Naive B cell (primary cell): ENCODE data around the gene PPP1R9A. TPM values are rescaled to one million over a fixed set of nuclear protein-coding genes. Genes with fewer than 3 reads are reported as not detected.
A peak's percentile ranks its signal among the peaks of the same experiment; 100 is the strongest.

ENCODE experiments used
- ATAC-seq, 2 donors: fragments of 150-1000 bp; cut with Tn5 transposase; 2 replicates each; pipeline ENCODE4 v1.10.0; 2021; ENCODE audit warnings: low read depth in 2 of 2, mild to moderate bottlenecking in 2 of 2, moderate library complexity in 2 of 2
- DNase-seq: peaks from one replicate; pipeline ENCODE4 v3.0.0; 2022
- H3K27ac Mint-ChIP-seq, 6 donors: one replicate each; pipeline ENCODE4 v1.8.0; 2020 to 2022; ENCODE audit warnings: mild to moderate bottlenecking in 6 of 6, mixed read lengths in 6 of 6, moderate library complexity in 5 of 6, inconsistent platforms in 2 of 6
- H3K27me3 Mint-ChIP-seq, 3 donors: one replicate each; pipeline ENCODE4 v1.8.0; 2021 to 2022; ENCODE audit warnings: mixed read lengths in 3 of 3, mild to moderate bottlenecking in 1 of 3
- H3K36me3 Mint-ChIP-seq, 2 donors: one replicate each; pipeline ENCODE4 v1.8.0; 2020 to 2022; ENCODE audit warnings: mixed read lengths in 2 of 2, inconsistent platforms in 1 of 2, mild to moderate bottlenecking in 1 of 2
- H3K4me1 Mint-ChIP-seq, 3 donors: one replicate each; pipeline ENCODE4 v1.8.0; 2020 to 2022; ENCODE audit warnings: mixed read lengths in 3 of 3, inconsistent platforms in 1 of 3, mild to moderate bottlenecking in 1 of 3, moderate library complexity in 1 of 3
- H3K4me3 Mint-ChIP-seq, 8 donors: one replicate each; pipeline ENCODE4 v1.8.0; 2020 to 2022; ENCODE audit warnings: mild to moderate bottlenecking in 8 of 8, mixed read lengths in 8 of 8, moderate library complexity in 8 of 8, inconsistent platforms in 2 of 8
- H3K9me3 Mint-ChIP-seq, 7 donors: one replicate each; pipeline ENCODE4 v1.8.0; 2020 to 2022; ENCODE audit warnings: mixed read lengths in 7 of 7, mild to moderate bottlenecking in 5 of 7, inconsistent platforms in 2 of 7, moderate library complexity in 1 of 7
- polyA plus RNA-seq, 6 donors: library from polyadenylated mRNA; unstranded; fragments of 300-500 nt; fragmentation: Illumina TruSeq; gene quantifications; one replicate each; pipeline ENCODE4 v1.2.3, GENCODE V29; 2021; ENCODE audit warnings: low read depth in 6 of 6

Gene PPP1R9A
- polyA plus RNA-seq, 6 donors from 2014 or later, result 0.63 to 2.2 (median 1.4) TPM

- peaks cover 10 to 25% (median 10%) of the 10 kb centered on the region in 3 donors for H3K4me1 Mint-ChIP-seq
- H3K27ac Mint-ChIP-seq, result no peak overlapping the region
- H3K27me3 Mint-ChIP-seq, result peaks cover 21 to 24% (median 23%) of the 10 kb centered on the region in 3 donors
- ATAC-seq (no peak), DNase-seq (no peak)
- H3K36me3 Mint-ChIP-seq, result peaks cover 0 to 14% of the 10 kb centered on the region in 2 donors
- peaks cover 0 to 11% (median 0%) of the 10 kb centered on the region in 7 donors for H3K9me3 Mint-ChIP-seq
- H3K4me3 Mint-ChIP-seq, result no peak overlapping the region
Measured at GRCh38 chr7:95327356-95327755, 420.0 kb downstream of the PPP1R9A start.

GRCh38 chr7:95330204-95330960 lies 423.0 kb downstream of the PPP1R9A start:
- Mint-ChIP-seq H3K27ac (peak overlapping the region in 3 of 6 donors; percentile 1 to 73 (median 16)), H3K4me3 (peak overlapping the region; percentile 26 to 84 (median 62)), H3K9me3 (peaks cover 0 to 11% (median 0%) of the 10 kb centered on the region in 7 donors), H3K27me3 (peaks cover 16 to 17% (median 16%) of the 10 kb centered on the region in 3 donors), H3K4me1 (peaks cover 10 to 15% (median 10%) of the 10 kb centered on the region in 3 donors), H3K36me3 (peaks cover 0 to 14% of the 10 kb centered on the region in 2 donors)
- peak; percentile 58 to 72 for ATAC-seq
- peak; percentile 7 for DNase-seq

- peak overlapping the region in 4 of 6 donors; percentile 1 to 73 (median 14) for H3K27ac Mint-ChIP-seq
Measured at GRCh38 chr7:95330961-95331337, 423.6 kb downstream of the PPP1R9A start.

DNA sequence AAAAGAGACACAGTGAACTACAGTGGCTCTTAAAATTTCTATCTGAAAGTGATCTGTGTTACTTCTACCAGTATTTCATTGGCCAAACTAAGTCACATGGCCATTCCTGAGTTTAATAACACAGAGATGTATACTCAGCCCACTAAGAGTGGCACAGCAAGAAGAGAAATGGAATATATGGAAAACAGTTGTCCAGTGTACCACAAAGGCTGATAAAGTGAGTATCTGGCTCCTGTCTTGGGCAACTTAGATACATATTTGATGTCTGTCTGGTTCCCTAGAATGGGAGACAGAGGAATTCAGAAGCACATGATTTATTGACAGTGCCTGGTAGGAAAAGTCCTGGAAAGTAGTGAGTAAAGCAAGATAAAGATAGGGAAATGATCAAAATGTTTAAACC lies 427.1 kb downstream of the PPP1R9A start:
- Mint-ChIP-seq H3K27ac (no peak overlapping the region), H3K36me3 (no peaks in the 10 kb centered on the region), H3K4me3 (no peak overlapping the region), H3K27me3 (peaks cover 0 to 8% (median 5%) of the 10 kb centered on the region in 3 donors), H3K4me1 (peaks cover 10 to 13% (median 10%) of the 10 kb centered on the region in 3 donors), H3K9me3 (peaks cover 0 to 5% (median 0%) of the 10 kb centered on the region in 7 donors)
- ATAC-seq (no peak), DNase-seq (no peak)

More at GRCh38 chr7:95330961-95331337, 423.6 kb downstream of the PPP1R9A start:
- DNase-seq (no peak), ATAC-seq (no peak)
- Mint-ChIP-seq H3K36me3 (peaks cover 0 to 14% of the 10 kb centered on the region in 2 donors), H3K4me3 (peak overlapping the region; percentile 4 to 84 (median 62)), H3K9me3 (peaks cover 0 to 8% (median 0%) of the 10 kb centered on the region in 7 donors), H3K27me3 (peaks cover 10 to 12% (median 11%) of the 10 kb centered on the region in 3 donors), H3K4me1 (peaks cover 10 to 13% (median 10%) of the 10 kb centered on the region in 3 donors)

DNA sequence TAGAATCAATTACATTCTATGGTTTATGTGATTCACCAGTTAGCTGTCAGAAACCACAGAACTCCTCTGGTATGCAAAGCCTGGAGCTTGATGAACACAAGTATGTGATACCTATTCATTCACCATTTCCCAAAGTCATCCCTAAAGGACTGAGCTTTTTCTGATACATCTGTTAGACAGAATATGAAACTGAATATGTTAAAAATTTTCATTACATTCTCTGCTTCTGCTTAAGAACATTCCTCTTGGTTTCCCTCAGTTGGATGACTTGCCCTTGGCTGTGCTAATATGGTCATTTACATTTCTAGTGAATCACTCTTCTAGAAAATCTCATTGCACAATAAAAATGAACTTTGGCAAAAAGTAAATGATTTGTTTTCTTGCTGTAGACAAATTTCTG lies 427.7 kb downstream of the PPP1R9A start:
- Mint-ChIP-seq H3K36me3 (no peaks in the 10 kb centered on the region), H3K27ac (no peak overlapping the region), H3K27me3 (peaks cover 0 to 8% (median 6%) of the 10 kb centered on the region in 3 donors), H3K4me3 (no peak overlapping the region), H3K4me1 (peaks cover 7 to 10% (median 8%) of the 10 kb centered on the region in 3 donors), H3K9me3 (peaks cover 0 to 5% (median 0%) of the 10 kb centered on the region in 7 donors)
- DNase-seq, result no peak
- ATAC-seq, result no peak

DNA sequence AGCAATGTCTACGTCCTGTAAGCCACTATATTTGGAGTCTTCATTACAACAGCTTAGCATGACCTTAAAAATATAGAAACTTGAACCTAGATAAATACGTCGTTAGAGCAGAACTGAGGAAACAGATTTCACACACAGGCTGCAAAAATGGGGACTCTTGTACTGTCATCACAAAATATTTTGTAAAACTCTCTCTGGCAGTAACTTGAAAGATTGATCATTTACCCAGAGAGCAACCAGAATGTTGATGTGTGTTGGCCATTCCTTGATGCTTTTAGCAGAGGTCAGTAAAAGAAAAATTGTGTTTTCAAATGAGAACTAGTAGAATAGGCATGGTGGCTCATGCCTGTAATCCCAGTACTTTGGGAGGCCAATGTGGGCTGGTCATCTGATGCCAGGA lies 431.4 kb downstream of the PPP1R9A start:
- H3K4me3 Mint-ChIP-seq, result no peak overlapping the region
- H3K4me1 Mint-ChIP-seq, result no peaks in the 10 kb centered on the region
- H3K27me3 Mint-ChIP-seq, result peaks cover 0 to 31% (median 18%) of the 10 kb centered on the region in 3 donors
- peaks cover 0 to 5% (median 0%) of the 10 kb centered on the region in 7 donors for H3K9me3 Mint-ChIP-seq
- DNase-seq, result no peak
- H3K27ac Mint-ChIP-seq, result no peak overlapping the region
- H3K36me3 Mint-ChIP-seq, result no peaks in the 10 kb centered on the region
- ATAC-seq, result no peak

GRCh38 chr7:95340491-95340890 lies 433.1 kb downstream of the PPP1R9A start:
- no peak overlapping the region for H3K4me3 Mint-ChIP-seq
- ATAC-seq (no peak), DNase-seq (no peak)
- no peaks in the 10 kb centered on the region for H3K4me1 Mint-ChIP-seq
- no peaks in the 10 kb centered on the region for H3K36me3 Mint-ChIP-seq
- peaks cover 0 to 5% (median 0%) of the 10 kb centered on the region in 7 donors for H3K9me3 Mint-ChIP-seq
- H3K27me3 Mint-ChIP-seq, result peaks cover 3 to 34% (median 19%) of the 10 kb centered on the region in 3 donors
- no peak overlapping the region for H3K27ac Mint-ChIP-seq

GRCh38 chr7:95342029-95342428 lies 434.6 kb downstream of the PPP1R9A start:
- H3K36me3 Mint-ChIP-seq, result no peaks in the 10 kb centered on the region
- DNase-seq (no peak), ATAC-seq (no peak)
- no peaks in the 10 kb centered on the region for H3K4me1 Mint-ChIP-seq
- H3K4me3 Mint-ChIP-seq, result no peak overlapping the region
- H3K27ac Mint-ChIP-seq, result no peak overlapping the region
- peaks cover 0 to 5% (median 0%) of the 10 kb centered on the region in 7 donors for H3K9me3 Mint-ChIP-seq
- peaks cover 3 to 34% (median 19%) of the 10 kb centered on the region in 3 donors for H3K27me3 Mint-ChIP-seq

DNA sequence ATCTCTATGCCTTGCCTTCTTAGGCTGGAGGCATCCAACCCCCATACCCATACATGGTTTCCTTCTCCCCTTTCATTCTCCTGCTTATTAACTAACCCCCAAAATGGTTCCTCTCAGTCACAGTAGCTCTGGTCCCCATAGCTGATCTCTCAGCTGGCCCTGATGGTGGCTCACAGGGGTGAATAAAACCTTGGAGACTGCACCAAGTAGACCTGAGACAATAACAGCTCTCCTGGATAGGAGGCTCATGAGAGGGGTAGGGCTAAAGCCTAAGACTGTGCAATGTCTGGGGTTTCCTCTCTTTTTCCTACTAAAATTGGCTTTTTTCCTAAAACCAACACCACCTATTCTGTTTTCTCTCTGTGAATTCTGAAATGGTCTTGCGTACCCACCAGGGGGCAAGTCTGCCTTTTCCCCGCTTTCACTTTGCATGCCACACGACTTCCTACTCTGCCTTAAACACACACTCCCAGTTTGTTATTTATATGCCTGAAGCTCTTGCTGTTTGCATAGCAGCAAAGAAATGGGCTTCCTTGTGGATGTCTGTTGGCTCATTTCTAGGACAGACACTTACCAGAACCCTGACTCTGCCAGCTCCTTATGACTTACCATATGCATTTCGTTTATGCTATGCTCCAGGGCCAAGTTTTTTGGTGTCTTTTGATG lies 435.4 kb downstream of the PPP1R9A start:
- Mint-ChIP-seq H3K4me1 (no peaks in the 10 kb centered on the region), H3K4me3 (no peak overlapping the region), H3K9me3 (peaks cover 0 to under 1% (median 0%) of the 10 kb centered on the region in 7 donors), H3K27me3 (peaks cover 5 to 29% (median 20%) of the 10 kb centered on the region in 3 donors), H3K36me3 (no peaks in the 10 kb centered on the region), H3K27ac (no peak overlapping the region)
- ATAC-seq (no peak), DNase-seq (no peak)
